ENCODE results near the gene GLTP. TPM values are rescaled to one million over a fixed set of nuclear protein-coding genes. Genes with fewer than 3 reads are reported as not detected.

GLTP gene
- total RNA-seq, 3 donors from 2014 or later, result 38.2 to 53.1 (median 40.1) TPM

DNA sequence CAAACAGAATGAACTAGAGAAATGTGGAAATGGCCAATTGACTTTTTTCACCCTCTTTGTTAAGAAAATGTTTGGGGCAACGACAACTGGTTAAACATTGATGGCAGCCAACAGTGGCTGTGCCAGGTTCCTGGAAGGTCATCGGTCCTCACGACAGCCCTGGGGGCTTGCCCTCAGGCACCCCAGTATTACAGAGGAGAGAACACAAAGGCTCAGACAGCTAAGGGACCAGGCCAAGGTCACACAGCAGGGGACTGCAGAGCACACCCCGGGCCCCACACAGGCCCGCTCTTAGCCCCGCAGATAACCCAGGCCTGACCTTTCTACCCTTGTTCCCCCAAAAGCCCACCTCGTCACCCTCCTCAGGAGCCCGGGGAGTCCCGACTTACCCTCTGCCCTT lies 48.4 kb downstream of the GLTP start:
- Histone ChIP-seq H3K27me3 (no peaks in the 10 kb centered on the region), H3K27ac (no peak overlapping the region), H3K4me1 (no peaks in the 10 kb centered on the region), H3K36me3 (no peaks in the 10 kb centered on the region), H3K4me3 (peak overlapping the region in 1 of 3 donors; percentile 60), H3K9me3 (no peaks in the 10 kb centered on the region)
- no peak for DNase-seq (ENCODE audit: low spot score in 2 of 2)
- intact Hi-C loops (cut with DNase I; ENCODE audit: low total_unique reads), result no loop called here
- TF ChIP-seq POLR2AphosphoS5 (IDR thresholded peaks at IDR 0.05), result no peak
- TF ChIP-seq POLR2A (IDR thresholded peaks at IDR 0.05), result no peak
- TF ChIP-seq, protein P1, sequence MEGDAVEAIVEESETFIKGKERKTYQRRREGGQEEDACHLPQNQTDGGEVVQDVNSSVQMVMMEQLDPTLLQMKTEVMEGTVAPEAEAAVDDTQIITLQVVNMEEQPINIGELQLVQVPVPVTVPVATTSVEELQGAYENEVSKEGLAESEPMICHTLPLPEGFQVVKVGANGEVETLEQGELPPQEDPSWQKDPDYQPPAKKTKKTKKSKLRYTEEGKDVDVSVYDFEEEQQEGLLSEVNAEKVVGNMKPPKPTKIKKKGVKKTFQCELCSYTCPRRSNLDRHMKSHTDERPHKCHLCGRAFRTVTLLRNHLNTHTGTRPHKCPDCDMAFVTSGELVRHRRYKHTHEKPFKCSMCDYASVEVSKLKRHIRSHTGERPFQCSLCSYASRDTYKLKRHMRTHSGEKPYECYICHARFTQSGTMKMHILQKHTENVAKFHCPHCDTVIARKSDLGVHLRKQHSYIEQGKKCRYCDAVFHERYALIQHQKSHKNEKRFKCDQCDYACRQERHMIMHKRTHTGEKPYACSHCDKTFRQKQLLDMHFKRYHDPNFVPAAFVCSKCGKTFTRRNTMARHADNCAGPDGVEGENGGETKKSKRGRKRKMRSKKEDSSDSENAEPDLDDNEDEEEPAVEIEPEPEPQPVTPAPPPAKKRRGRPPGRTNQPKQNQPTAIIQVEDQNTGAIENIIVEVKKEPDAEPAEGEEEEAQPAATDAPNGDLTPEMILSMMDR (IDR thresholded peaks at IDR 0.05), result no peak

DNA sequence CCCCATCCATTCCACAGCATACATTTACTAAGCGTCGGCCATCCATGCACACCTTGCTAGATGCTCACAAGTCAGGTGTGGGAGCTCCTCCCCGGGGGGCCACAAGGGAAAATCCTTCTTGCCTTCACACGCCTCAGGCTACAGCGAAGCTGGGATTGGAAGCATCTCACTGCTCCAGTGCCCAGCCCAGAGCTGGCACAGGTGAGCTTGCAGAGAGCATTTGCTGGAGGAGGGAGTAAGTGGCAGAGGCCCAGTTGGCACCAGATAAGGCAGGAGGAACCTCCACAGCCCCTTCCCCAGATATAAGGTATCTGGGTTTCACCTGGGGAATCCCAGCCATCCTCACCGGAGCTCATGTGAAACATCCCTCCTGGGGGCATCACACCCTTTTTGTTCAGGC lies 49.0 kb downstream of the GLTP start:
- H3K9me3 ChIP-seq, result no peaks in the 10 kb centered on the region
- intact Hi-C loops (cut with DNase I; ENCODE audit: low total_unique reads), result no loop called here
- H3K4me1 ChIP-seq, result no peaks in the 10 kb centered on the region
- no peaks in the 10 kb centered on the region for H3K36me3 ChIP-seq
- TF ChIP-seq, protein P1 (IDR thresholded peaks at IDR 0.05), result no peak
- H3K27ac ChIP-seq, result peak overlapping the region in 1 of 2 donors; percentile 16
- no peaks in the 10 kb centered on the region for H3K27me3 ChIP-seq
- no peak for DNase-seq (ENCODE audit: low spot score in 2 of 2)
- no peak overlapping the region for H3K4me3 ChIP-seq

DNA sequence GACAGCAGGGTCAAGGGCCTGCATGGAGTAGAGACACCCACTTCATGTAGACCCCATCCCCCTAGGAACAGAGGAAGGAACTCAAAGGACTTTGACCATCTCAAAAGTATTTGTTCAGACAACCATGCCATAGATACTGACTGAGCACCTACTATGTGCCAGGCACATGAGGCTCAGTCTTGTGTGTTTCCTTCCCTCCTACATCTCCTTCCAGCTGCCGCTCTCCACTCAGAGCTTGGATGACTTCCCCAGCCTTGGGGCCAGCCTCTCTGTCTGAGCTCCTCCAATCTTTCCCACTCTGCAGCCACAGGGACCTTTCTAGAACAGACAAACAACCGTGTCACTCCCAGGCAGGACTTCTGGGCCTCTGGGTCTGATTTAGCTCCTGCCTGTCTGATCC lies 49.6 kb downstream of the GLTP start:
- DNase-seq (ENCODE audit: low spot score in 2 of 2), result no peak
- no peaks in the 10 kb centered on the region for H3K4me1 ChIP-seq
- H3K27ac ChIP-seq, result peak overlapping the region; percentile 22 to 39
- no peaks in the 10 kb centered on the region for H3K9me3 ChIP-seq
- no peaks in the 10 kb centered on the region for H3K36me3 ChIP-seq
- intact Hi-C loops (cut with DNase I; ENCODE audit: low total_unique reads), result no loop called here
- TF ChIP-seq POLR2A (IDR thresholded peaks at IDR 0.05), result no peak
- TF ChIP-seq POLR2AphosphoS5 (IDR thresholded peaks at IDR 0.05), result no peak
- TF ChIP-seq, protein P1 (IDR thresholded peaks at IDR 0.05), result no peak
- H3K27me3 ChIP-seq, result no peaks in the 10 kb centered on the region
- H3K4me3 ChIP-seq, result no peak overlapping the region

DNA sequence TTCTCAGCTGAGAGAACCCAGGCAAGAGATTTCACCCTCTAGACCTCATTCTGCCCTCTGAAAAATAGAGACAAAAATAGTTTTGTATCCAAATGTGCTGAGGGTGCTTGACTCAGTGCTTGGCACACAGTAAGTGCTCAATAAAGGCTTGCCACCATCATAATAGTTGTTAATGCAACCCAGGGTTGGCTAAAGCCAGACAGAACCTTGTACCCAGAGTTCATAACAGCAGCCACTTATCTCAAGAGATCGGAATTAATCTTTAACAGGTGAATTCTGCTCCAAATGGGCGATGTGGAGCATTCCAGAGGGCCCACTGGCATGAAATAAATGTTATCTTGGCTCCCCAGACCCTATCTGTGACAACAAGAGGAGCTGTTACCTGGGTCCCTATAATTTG lies 50.1 kb downstream of the GLTP start:
- Histone ChIP-seq H3K27ac (no peak overlapping the region), H3K27me3 (no peaks in the 10 kb centered on the region), H3K36me3 (no peaks in the 10 kb centered on the region), H3K4me1 (no peaks in the 10 kb centered on the region), H3K9me3 (no peaks in the 10 kb centered on the region), H3K4me3 (no peak overlapping the region)
- intact Hi-C loops (cut with DNase I; ENCODE audit: low total_unique reads), result no loop called here
- no peak for DNase-seq (ENCODE audit: low spot score in 2 of 2)
- no peak for TF ChIP-seq POLR2A (IDR thresholded peaks at IDR 0.05)
- TF ChIP-seq POLR2AphosphoS5 (IDR thresholded peaks at IDR 0.05), result no peak
- TF ChIP-seq, protein P1 (IDR thresholded peaks at IDR 0.05), result no peak

DNA sequence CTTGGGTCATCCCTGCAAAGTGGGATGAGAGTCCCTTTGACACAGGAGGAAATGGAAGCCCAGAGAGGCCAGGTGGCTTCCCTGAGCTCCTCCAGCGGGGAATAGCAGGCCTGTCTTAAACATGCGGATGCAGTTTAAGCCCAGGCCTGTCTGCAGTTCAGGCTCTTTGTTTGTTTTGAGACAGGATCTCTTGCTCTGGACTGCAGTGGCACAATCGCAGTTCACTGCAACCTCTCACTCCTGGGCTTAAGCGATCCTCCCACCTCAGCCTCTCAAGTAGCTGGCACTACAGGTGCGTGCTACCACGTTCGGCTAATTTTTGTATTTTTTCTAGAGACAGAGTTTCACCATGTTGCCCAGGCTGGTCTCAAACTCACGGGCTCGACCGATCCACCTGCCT lies 50.7 kb downstream of the GLTP start:
- DNase-seq (ENCODE audit: low spot score in 2 of 2), result no peak
- H3K9me3 ChIP-seq, result no peaks in the 10 kb centered on the region
- no peaks in the 10 kb centered on the region for H3K4me1 ChIP-seq
- intact Hi-C loops (cut with DNase I; ENCODE audit: low total_unique reads), result no loop called here
- TF ChIP-seq POLR2A (IDR thresholded peaks at IDR 0.05) (no peak), POLR2AphosphoS5 (IDR thresholded peaks at IDR 0.05) (no peak)
- TF ChIP-seq, protein P1 (IDR thresholded peaks at IDR 0.05), result no peak
- no peaks in the 10 kb centered on the region for H3K36me3 ChIP-seq
- no peak overlapping the region for H3K4me3 ChIP-seq
- no peak overlapping the region for H3K27ac ChIP-seq
- H3K27me3 ChIP-seq, result no peaks in the 10 kb centered on the region
